Kidney (tissue), 14 donors: ENCODE measurements around the gene HLA-G. TPM values are rescaled to one million over a fixed set of nuclear protein-coding genes. Genes with fewer than 3 reads are reported as not detected.

Experiments used
- DNase-seq, 5 donors: peaks; one replicate each; pipeline ENCODE4 v3.0.0-alpha.2; 2013 to 2020
- FAIRE-seq: peaks from 2 replicates; lab custom pipeline; 2012; peaks lifted over from hg19 to GRCh38; lab: Jason Lieb, UNC
- H3K27ac ChIP-seq, 2 donors: one replicate each; pipeline ENCODE4 v1.7.0; 2013; ENCODE audit warnings: low read depth in 2 of 2, low read length in 2 of 2, inconsistent platforms in 1 of 2
- H3K27me3 ChIP-seq: one replicate; pipeline ENCODE4 v1.7.1; 2013; ENCODE audit warnings: low read length, inconsistent platforms; ENCODE audit not compliant: control insufficient read depth, insufficient read depth
- H3K36me3 ChIP-seq, 3 donors: one replicate each; pipeline versions ENCODE4 v1.7.0 to v1.7.1; 2013; ENCODE audit warnings: low read length in 3 of 3, control low read depth in 1 of 3, inconsistent platforms in 1 of 3; ENCODE audit not compliant: insufficient read depth in 3 of 3, control insufficient read depth in 2 of 3
- H3K4me1 ChIP-seq, 3 donors: one replicate each; pipeline versions ENCODE4 v1.7.0 to v1.7.1; 2013; ENCODE audit warnings: low read length in 3 of 3, inconsistent platforms in 1 of 3, low read depth in 1 of 3; ENCODE audit not compliant: control insufficient read depth in 2 of 3, insufficient read depth in 2 of 3
- H3K4me3 ChIP-seq, 3 donors: one replicate each; pipeline versions ENCODE4 v1.7.0 to v1.8.1; 2013; ENCODE audit warnings: low read length in 3 of 3, control low read depth in 1 of 3, inconsistent platforms in 1 of 3
- H3K9ac ChIP-seq, 3 donors: one replicate each; pipeline versions ENCODE4 v1.7.0 to v1.7.1; 2013; ENCODE audit warnings: low read length in 3 of 3, control low read depth in 1 of 3, inconsistent platforms in 1 of 3
- H3K9me3 ChIP-seq, 3 donors: one replicate each; pipeline versions ENCODE4 v1.7.0 to v1.7.1; 2013; ENCODE audit warnings: low read length in 3 of 3, control low read depth in 1 of 3, inconsistent platforms in 1 of 3; ENCODE audit not compliant: control insufficient read depth in 2 of 3, insufficient read depth in 1 of 3
- CTCF ChIP-seq: IDR thresholded peaks from 3 replicates; pipeline ENCODE4 v1.5.1; 2012; ENCODE audit warnings: mild to moderate bottlenecking, moderate library complexity, borderline replicate concordance; ENCODE audit not compliant: insufficient read depth; ENCODE audit errors: extremely low read depth
- intact Hi-C: fragments of 100-400 bp; cut with DNase I; formaldehyde crosslinking; loops from one replicate; pipeline ENCODE4 v1.11.1; 2022
- polyA plus RNA-seq: library from polyadenylated mRNA; stranded (reverse); fragments of 350-450 nt; fragmentation: Illumina TruSeq; extraction: RNeasy Lipid Tissue Mini Kit (QIAGEN cat#74804); gene quantifications from one replicate; pipeline ENCODE4 v1.2.3, GENCODE V29; 2014; ENCODE audit warnings: low read depth, low replicate concordance; ENCODE audit not compliant: insufficient read depth
- total RNA-seq: library from RNA; stranded (reverse); fragmentation: NEBNext Ultra II Directional; extraction: Animal tissue kit (Norgen Biotek cat#: 25700); gene quantifications from one replicate; pipeline ENCODE4 v1.2.1, GENCODE V29; 2021
- donor health status: control.
- donor health status: control.
- donor health status: control.
- donor health status: control.
- donor health status: control.
- donor health status: DM: yes; HTN: yes; CAD: no.
- donor health status: Normal renal cell carcinoma (clear cell type).

HLA-G gene
- total and polyA plus RNA-seq, 2 donors from 2014 or later: 0.35 to 0.37 TPM

GRCh38 chr6:29864037-29864810 lies 36.6 kb downstream of the HLA-G start:
- Histone ChIP-seq H3K9ac (no peak overlapping the region), H3K27me3 (no peaks in the 10 kb centered on the region), H3K4me3 (no peak overlapping the region), H3K9me3 (no peaks in the 10 kb centered on the region), H3K4me1 (no peaks in the 10 kb centered on the region), H3K27ac (no peak overlapping the region), H3K36me3 (no peaks in the 10 kb centered on the region)
- no peak for TF ChIP-seq CTCF
- DNase-seq (no peak), FAIRE-seq (no peak)
- intact Hi-C loops: no loop called here

GRCh38 chr6:29865631-29866030 lies 38.0 kb downstream of the HLA-G start:
- H3K9ac ChIP-seq: no peak overlapping the region
- no peaks in the 10 kb centered on the region for H3K27me3 ChIP-seq
- no peak overlapping the region for H3K4me3 ChIP-seq
- no peak overlapping the region for H3K27ac ChIP-seq
- intact Hi-C loops: no loop called here
- no peak for TF ChIP-seq CTCF
- no peaks in the 10 kb centered on the region for H3K36me3 ChIP-seq
- no peak for DNase-seq
- H3K4me1 ChIP-seq: no peaks in the 10 kb centered on the region
- H3K9me3 ChIP-seq: no peaks in the 10 kb centered on the region
- no peak for FAIRE-seq

- Histone ChIP-seq H3K9ac (no peak overlapping the region), H3K36me3 (no peaks in the 10 kb centered on the region), H3K9me3 (no peaks in the 10 kb centered on the region), H3K27ac (no peak overlapping the region), H3K27me3 (no peaks in the 10 kb centered on the region), H3K4me3 (no peak overlapping the region), H3K4me1 (no peaks in the 10 kb centered on the region)
- intact Hi-C loops: no loop called here
- DNase-seq (no peak), FAIRE-seq (no peak)
- no peak for TF ChIP-seq CTCF
Measured at GRCh38 chr6:29870104-29870503, 42.5 kb downstream of the HLA-G start.
